ENCODE measurements around the gene ERGIC1. TPM values are rescaled to one million over a fixed set of nuclear protein-coding genes. Genes with fewer than 3 reads are reported as not detected.

The ERGIC1 gene
- total and polyA plus RNA-seq, 10 of the 15 experiments (the other 5 are each of a cell fraction or from before 2014, with no cell fraction given), result 8.8 to 104 (median 76.3) TPM

DNA sequence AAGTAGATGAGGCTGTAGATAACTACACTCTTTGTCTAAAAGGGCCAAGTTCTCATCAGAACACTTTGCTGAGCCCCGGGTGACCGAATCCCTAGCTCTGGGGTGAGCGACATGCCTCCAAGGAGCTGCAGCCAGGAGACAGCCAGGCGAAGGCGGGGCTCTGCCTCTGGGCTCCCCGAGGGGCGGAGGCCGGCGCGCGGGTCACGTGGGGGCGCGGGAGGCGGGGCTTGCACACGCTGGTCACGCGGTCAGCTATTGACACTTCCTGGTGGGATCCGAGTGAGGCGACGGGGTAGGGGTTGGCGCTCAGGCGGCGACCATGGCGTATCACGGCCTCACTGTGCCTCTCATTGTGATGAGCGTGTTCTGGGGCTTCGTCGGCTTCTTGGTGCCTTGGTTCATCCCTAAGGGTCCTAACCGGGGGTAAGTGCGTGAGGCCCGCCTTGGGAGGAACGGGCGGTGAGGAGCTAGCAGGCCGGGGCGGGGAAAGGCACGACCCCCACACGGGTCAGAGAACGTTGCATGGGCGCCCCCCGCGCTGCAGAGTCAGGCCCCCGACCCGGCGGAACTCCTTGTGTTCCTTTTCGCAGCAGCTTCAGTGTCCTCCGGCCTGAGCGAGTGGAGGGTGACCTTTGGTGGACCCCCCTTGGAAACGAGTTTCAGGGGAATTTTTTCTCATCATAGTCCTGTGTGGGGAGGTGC is 149.6 kb downstream of the ERGIC1 start, which contains the start of gene ATP6V0E1 (continued):
- 0 out of 2 replicates have a peak, but pooled peaks have one; percentile 22 for TF ChIP-seq SPI1 (IDR thresholded peaks at IDR 0.05; ENCODE audit: borderline replicate concordance, insufficient read depth, low read depth, low read length)
- 0 out of 2 replicates have a peak, but pooled peaks have one; percentile 62 for TF ChIP-seq CREB1 (IDR thresholded peaks at IDR 0.05; ENCODE audit: low read depth)
- TF ChIP-seq, protein P1, sequence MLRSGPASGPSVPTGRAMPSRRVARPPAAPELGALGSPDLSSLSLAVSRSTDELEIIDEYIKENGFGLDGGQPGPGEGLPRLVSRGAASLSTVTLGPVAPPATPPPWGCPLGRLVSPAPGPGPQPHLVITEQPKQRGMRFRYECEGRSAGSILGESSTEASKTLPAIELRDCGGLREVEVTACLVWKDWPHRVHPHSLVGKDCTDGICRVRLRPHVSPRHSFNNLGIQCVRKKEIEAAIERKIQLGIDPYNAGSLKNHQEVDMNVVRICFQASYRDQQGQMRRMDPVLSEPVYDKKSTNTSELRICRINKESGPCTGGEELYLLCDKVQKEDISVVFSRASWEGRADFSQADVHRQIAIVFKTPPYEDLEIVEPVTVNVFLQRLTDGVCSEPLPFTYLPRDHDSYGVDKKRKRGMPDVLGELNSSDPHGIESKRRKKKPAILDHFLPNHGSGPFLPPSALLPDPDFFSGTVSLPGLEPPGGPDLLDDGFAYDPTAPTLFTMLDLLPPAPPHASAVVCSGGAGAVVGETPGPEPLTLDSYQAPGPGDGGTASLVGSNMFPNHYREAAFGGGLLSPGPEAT (IDR thresholded peaks at IDR 0.05; ENCODE audit: low read depth), result no peak
- no peak for TF ChIP-seq ESRRA (IDR thresholded peaks at IDR 0.05; ENCODE audit: low read length)
- no peak for TF ChIP-seq STAT3 (IDR thresholded peaks at IDR 0.05; ENCODE audit: low read depth, low read length)
- no peak for TF ChIP-seq ZNF384 (IDR thresholded peaks at IDR 0.05; ENCODE audit: borderline replicate concordance, low read depth, low read length)
- no peak for TF ChIP-seq CHD4 (IDR thresholded peaks at IDR 0.05)
- no peak; the same call in 1 of the 2 replicates for TF ChIP-seq TCF12 (IDR thresholded peaks at IDR 0.05; ENCODE audit: low read depth, low read length)
- TF ChIP-seq BMI1 (IDR thresholded peaks at IDR 0.05; ENCODE audit: borderline replicate concordance), result no peak
- no peak for TF ChIP-seq SUPT20H (IDR thresholded peaks at IDR 0.05; ENCODE audit: borderline replicate concordance, control insufficient read depth, low read depth, low read length)
- TF ChIP-seq NFXL1 (IDR thresholded peaks at IDR 0.05; ENCODE audit: borderline replicate concordance), result no peak
- TF ChIP-seq, protein P2, sequence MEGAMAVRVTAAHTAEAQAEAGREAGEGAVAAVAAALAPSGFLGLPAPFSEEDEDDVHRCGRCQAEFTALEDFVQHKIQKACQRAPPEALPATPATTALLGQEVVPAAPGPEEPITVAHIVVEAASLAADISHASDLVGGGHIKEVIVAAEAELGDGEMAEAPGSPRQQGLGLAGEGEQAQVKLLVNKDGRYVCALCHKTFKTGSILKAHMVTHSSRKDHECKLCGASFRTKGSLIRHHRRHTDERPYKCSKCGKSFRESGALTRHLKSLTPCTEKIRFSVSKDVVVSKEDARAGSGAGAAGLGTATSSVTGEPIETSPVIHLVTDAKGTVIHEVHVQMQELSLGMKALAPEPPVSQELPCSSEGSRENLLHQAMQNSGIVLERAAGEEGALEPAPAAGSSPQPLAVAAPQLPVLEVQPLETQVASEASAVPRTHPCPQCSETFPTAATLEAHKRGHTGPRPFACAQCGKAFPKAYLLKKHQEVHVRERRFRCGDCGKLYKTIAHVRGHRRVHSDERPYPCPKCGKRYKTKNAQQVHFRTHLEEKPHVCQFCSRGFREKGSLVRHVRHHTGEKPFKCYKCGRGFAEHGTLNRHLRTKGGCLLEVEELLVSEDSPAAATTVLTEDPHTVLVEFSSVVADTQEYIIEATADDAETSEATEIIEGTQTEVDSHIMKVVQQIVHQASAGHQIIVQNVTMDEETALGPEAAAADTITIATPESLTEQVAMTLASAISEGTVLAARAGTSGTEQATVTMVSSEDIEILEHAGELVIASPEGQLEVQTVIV (IDR thresholded peaks at IDR 0.05; ENCODE audit: borderline replicate concordance, partially characterized antibody), result peak; percentile 55
- TF ChIP-seq FOXK2 (IDR thresholded peaks at IDR 0.05), result peak; percentile 69; the same call in 1 of the 2 replicates
- TF ChIP-seq SIN3A (IDR thresholded peaks at IDR 0.05; ENCODE audit: low read depth, low read length), result peak; percentile 38; the same call in 1 of the 2 replicates
- peak; percentile 39 for TF ChIP-seq HCFC1 (IDR thresholded peaks at IDR 0.05; ENCODE audit: low read length)
- TF ChIP-seq, protein P3, sequence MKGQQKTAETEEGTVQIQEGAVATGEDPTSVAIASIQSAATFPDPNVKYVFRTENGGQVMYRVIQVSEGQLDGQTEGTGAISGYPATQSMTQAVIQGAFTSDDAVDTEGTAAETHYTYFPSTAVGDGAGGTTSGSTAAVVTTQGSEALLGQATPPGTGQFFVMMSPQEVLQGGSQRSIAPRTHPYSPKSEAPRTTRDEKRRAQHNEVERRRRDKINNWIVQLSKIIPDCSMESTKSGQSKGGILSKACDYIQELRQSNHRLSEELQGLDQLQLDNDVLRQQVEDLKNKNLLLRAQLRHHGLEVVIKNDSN (IDR thresholded peaks at IDR 0.05; ENCODE audit: borderline replicate concordance, extremely low read length, insufficient read depth, low read depth, low read length), result peak; percentile 100
- TF ChIP-seq, protein P4, sequence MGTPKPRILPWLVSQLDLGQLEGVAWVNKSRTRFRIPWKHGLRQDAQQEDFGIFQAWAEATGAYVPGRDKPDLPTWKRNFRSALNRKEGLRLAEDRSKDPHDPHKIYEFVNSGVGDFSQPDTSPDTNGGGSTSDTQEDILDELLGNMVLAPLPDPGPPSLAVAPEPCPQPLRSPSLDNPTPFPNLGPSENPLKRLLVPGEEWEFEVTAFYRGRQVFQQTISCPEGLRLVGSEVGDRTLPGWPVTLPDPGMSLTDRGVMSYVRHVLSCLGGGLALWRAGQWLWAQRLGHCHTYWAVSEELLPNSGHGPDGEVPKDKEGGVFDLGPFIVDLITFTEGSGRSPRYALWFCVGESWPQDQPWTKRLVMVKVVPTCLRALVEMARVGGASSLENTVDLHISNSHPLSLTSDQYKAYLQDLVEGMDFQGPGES (IDR thresholded peaks at IDR 0.05), result no peak
- no peak for TF ChIP-seq RCOR1 (conservative IDR thresholded peaks at IDR 0.05; ENCODE audit: low read depth, low read length)
- no peak for TF ChIP-seq CEBPB (IDR thresholded peaks at IDR 0.05; ENCODE audit: borderline replicate concordance in 1 of 2, low read depth in 2 of 2, low read length in 2 of 2)
- no peak for TF ChIP-seq BRCA1 (IDR thresholded peaks at IDR 0.05; ENCODE audit: low read depth, low read length)
- TF ChIP-seq EED (IDR thresholded peaks at IDR 0.05; ENCODE audit: low read depth), result peak; percentile 12; the same call in 1 of the 2 replicates
